Measurements from ENCODE around the gene MOSMO.

DNA sequence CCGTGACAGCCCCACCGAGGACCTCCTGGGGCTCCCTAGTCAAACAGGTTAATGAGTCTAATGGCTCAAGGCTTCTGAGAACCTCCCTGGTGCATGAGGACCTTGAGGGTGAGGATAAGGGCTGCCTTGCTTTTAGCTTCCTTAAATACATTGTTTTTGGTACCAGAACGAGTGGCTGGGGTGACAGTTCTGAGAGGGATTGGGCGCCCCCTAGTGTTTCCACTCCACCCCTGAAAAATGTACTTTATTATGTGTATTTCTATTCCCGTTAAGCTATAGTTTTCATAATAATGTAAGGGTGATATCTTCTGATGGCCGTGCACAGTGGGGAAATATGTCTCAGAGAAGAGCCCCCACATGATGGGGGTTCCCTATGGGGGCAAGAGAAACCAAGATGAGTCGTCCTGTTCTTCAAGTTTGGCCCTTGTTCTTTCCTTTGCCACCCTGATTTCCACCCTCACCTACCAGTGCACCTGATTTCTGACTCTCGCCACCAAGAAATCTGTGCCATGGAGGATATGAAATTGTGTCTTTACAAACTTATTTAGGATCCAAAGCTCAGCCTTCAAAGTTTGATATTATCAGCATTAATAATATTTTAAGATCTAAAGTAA lies 69.9 kb downstream of the MOSMO start:
- no peak for TF ChIP-seq POLR2A (IDR thresholded peaks at IDR 0.05)
- TF ChIP-seq, protein P1, sequence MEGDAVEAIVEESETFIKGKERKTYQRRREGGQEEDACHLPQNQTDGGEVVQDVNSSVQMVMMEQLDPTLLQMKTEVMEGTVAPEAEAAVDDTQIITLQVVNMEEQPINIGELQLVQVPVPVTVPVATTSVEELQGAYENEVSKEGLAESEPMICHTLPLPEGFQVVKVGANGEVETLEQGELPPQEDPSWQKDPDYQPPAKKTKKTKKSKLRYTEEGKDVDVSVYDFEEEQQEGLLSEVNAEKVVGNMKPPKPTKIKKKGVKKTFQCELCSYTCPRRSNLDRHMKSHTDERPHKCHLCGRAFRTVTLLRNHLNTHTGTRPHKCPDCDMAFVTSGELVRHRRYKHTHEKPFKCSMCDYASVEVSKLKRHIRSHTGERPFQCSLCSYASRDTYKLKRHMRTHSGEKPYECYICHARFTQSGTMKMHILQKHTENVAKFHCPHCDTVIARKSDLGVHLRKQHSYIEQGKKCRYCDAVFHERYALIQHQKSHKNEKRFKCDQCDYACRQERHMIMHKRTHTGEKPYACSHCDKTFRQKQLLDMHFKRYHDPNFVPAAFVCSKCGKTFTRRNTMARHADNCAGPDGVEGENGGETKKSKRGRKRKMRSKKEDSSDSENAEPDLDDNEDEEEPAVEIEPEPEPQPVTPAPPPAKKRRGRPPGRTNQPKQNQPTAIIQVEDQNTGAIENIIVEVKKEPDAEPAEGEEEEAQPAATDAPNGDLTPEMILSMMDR (IDR thresholded peaks at IDR 0.05) = peak; percentile 56 to 80 (median 68)
